ENCODE results near the gene DCAF15.
"Not testable (repeated sequence)": the region's sequence is repeated elsewhere in the genome, so short reads cannot be mapped to it uniquely, and the experiment has no call there.

The DCAF15 gene

GRCh38 chr19:13918726-13919411 lies 33.4 kb upstream of the DCAF15 start:
- no peaks in the 10 kb centered on the region for H3K4me1 ChIP-seq (ENCODE audit: control insufficient read depth, insufficient read depth, low read length)
- peaks cover 33% of the 10 kb centered on the region for H3K36me3 ChIP-seq (ENCODE audit: insufficient read depth, low read length)
- no peak overlapping the region for H3K9ac ChIP-seq (ENCODE audit: low read depth, low read length)
- no peaks in the 10 kb centered on the region for H3K9me3 ChIP-seq (replicated peaks; ENCODE audit: low read length)
- H3K4me3 ChIP-seq (ENCODE audit: low read length), result no peak overlapping the region
- no peaks in the 10 kb centered on the region for H3K27me3 ChIP-seq (ENCODE audit: control insufficient read depth, insufficient read depth, low read length)
- H3K4me2 ChIP-seq (ENCODE audit: low read length), result no peak overlapping the region

- Histone ChIP-seq H3K27me3 (ENCODE audit: control insufficient read depth, insufficient read depth, low read length) (no peaks in the 10 kb centered on the region), H3K9me3 (replicated peaks; ENCODE audit: low read length) (no peaks in the 10 kb centered on the region), H3K4me2 (ENCODE audit: low read length) (no peak overlapping the region), H3K9ac (ENCODE audit: low read depth, low read length) (no peak overlapping the region), H3K4me3 (ENCODE audit: low read length) (no peak overlapping the region), H3K4me1 (ENCODE audit: control insufficient read depth, insufficient read depth, low read length) (no peaks in the 10 kb centered on the region), H3K36me3 (ENCODE audit: insufficient read depth, low read length) (peaks cover 30% of the 10 kb centered on the region)
These were observed 31.8 kb upstream of the DCAF15 start for GRCh38 chr19:13920524-13920923.

- Histone ChIP-seq H3K4me2 (ENCODE audit: low read length) (no peak overlapping the region), H3K9ac (ENCODE audit: low read depth, low read length) (no peak overlapping the region), H3K9me3 (replicated peaks; ENCODE audit: low read length) (no peaks in the 10 kb centered on the region), H3K4me3 (ENCODE audit: low read length) (no peak overlapping the region), H3K36me3 (ENCODE audit: insufficient read depth, low read length) (peaks cover 30% of the 10 kb centered on the region), H3K27me3 (ENCODE audit: control insufficient read depth, insufficient read depth, low read length) (no peaks in the 10 kb centered on the region), H3K4me1 (ENCODE audit: control insufficient read depth, insufficient read depth, low read length) (no peaks in the 10 kb centered on the region)
These were observed 31.2 kb upstream of the DCAF15 start for GRCh38 chr19:13920940-13921747.

GRCh38 chr19:13922118-13922517 lies 30.2 kb upstream of the DCAF15 start:
- H3K4me3 ChIP-seq (ENCODE audit: low read length); H3K4me2 ChIP-seq (ENCODE audit: low read length); H3K4me1 ChIP-seq (ENCODE audit: control insufficient read depth, insufficient read depth, low read length); H3K27me3 ChIP-seq (ENCODE audit: control insufficient read depth, insufficient read depth, low read length); H3K9me3 ChIP-seq (replicated peaks; ENCODE audit: low read length); H3K9ac ChIP-seq (ENCODE audit: low read depth, low read length): not testable (repeated sequence)
- peaks cover 35% of the 10 kb centered on the region for H3K36me3 ChIP-seq (ENCODE audit: insufficient read depth, low read length)

- H3K9ac ChIP-seq (ENCODE audit: low read depth, low read length), result no peak overlapping the region
These were observed 28.9 kb upstream of the DCAF15 start for GRCh38 chr19:13923194-13923987.

GRCh38 chr19:13926010-13926409 lies 26.3 kb upstream of the DCAF15 start:
- Histone ChIP-seq H3K36me3 (ENCODE audit: insufficient read depth, low read length) (peaks cover 34% of the 10 kb centered on the region), H3K9me3 (replicated peaks; ENCODE audit: low read length) (no peaks in the 10 kb centered on the region), H3K9ac (ENCODE audit: low read depth, low read length) (no peak overlapping the region), H3K4me3 (ENCODE audit: low read length) (no peak overlapping the region), H3K4me1 (ENCODE audit: control insufficient read depth, insufficient read depth, low read length) (no peaks in the 10 kb centered on the region), H3K27me3 (ENCODE audit: control insufficient read depth, insufficient read depth, low read length) (no peaks in the 10 kb centered on the region), H3K4me2 (ENCODE audit: low read length) (no peak overlapping the region)

More at GRCh38 chr19:13923194-13923987, 28.9 kb upstream of the DCAF15 start:
- H3K27me3 ChIP-seq (ENCODE audit: control insufficient read depth, insufficient read depth, low read length), result no peaks in the 10 kb centered on the region
- H3K36me3 ChIP-seq (ENCODE audit: insufficient read depth, low read length), result peaks cover 42% of the 10 kb centered on the region
- H3K9me3 ChIP-seq (replicated peaks; ENCODE audit: low read length), result no peaks in the 10 kb centered on the region
- H3K4me1 ChIP-seq (ENCODE audit: control insufficient read depth, insufficient read depth, low read length), result no peaks in the 10 kb centered on the region
- H3K4me3 ChIP-seq (ENCODE audit: low read length), result no peak overlapping the region
- H3K4me2 ChIP-seq (ENCODE audit: low read length), result no peak overlapping the region

GRCh38 chr19:13926715-13927114 lies 25.6 kb upstream of the DCAF15 start:
- H3K4me3 ChIP-seq (ENCODE audit: low read length), result no peak overlapping the region
- no peaks in the 10 kb centered on the region for H3K4me1 ChIP-seq (ENCODE audit: control insufficient read depth, insufficient read depth, low read length)
- no peaks in the 10 kb centered on the region for H3K27me3 ChIP-seq (ENCODE audit: control insufficient read depth, insufficient read depth, low read length)
- H3K4me2 ChIP-seq (ENCODE audit: low read length), result no peak overlapping the region
- H3K9ac ChIP-seq (ENCODE audit: low read depth, low read length), result no peak overlapping the region
- no peaks in the 10 kb centered on the region for H3K9me3 ChIP-seq (replicated peaks; ENCODE audit: low read length)
- peaks cover 27% of the 10 kb centered on the region for H3K36me3 ChIP-seq (ENCODE audit: insufficient read depth, low read length)

- Histone ChIP-seq H3K4me3 (ENCODE audit: low read length) (no peak overlapping the region), H3K4me2 (ENCODE audit: low read length) (no peak overlapping the region), H3K9me3 (replicated peaks; ENCODE audit: low read length) (no peaks in the 10 kb centered on the region), H3K9ac (ENCODE audit: low read depth, low read length) (no peak overlapping the region), H3K4me1 (ENCODE audit: control insufficient read depth, insufficient read depth, low read length) (no peaks in the 10 kb centered on the region), H3K36me3 (ENCODE audit: insufficient read depth, low read length) (peaks cover 17% of the 10 kb centered on the region), H3K27me3 (ENCODE audit: control insufficient read depth, insufficient read depth, low read length) (peaks cover 4% of the 10 kb centered on the region)
These were observed 23.0 kb upstream of the DCAF15 start for GRCh38 chr19:13929340-13929739.

GRCh38 chr19:13929956-13930355 lies 22.4 kb upstream of the DCAF15 start:
- Histone ChIP-seq H3K9me3 (replicated peaks; ENCODE audit: low read length) (no peaks in the 10 kb centered on the region), H3K4me1 (ENCODE audit: control insufficient read depth, insufficient read depth, low read length) (no peaks in the 10 kb centered on the region), H3K36me3 (ENCODE audit: insufficient read depth, low read length) (peaks cover 17% of the 10 kb centered on the region), H3K27me3 (ENCODE audit: control insufficient read depth, insufficient read depth, low read length) (peaks cover 4% of the 10 kb centered on the region), H3K4me3 (ENCODE audit: low read length) (no peak overlapping the region), H3K4me2 (ENCODE audit: low read length) (no peak overlapping the region), H3K9ac (ENCODE audit: low read depth, low read length) (no peak overlapping the region)

- H3K9ac ChIP-seq (ENCODE audit: low read depth, low read length), result no peak overlapping the region
These were observed 21.9 kb upstream of the DCAF15 start for GRCh38 chr19:13930402-13930801.

GRCh38 chr19:13931391-13932148 lies 20.7 kb upstream of the DCAF15 start:
- H3K36me3 ChIP-seq (ENCODE audit: insufficient read depth, low read length), result peaks cover 17% of the 10 kb centered on the region
- H3K4me1 ChIP-seq (ENCODE audit: control insufficient read depth, insufficient read depth, low read length), result no peaks in the 10 kb centered on the region
- H3K4me2 ChIP-seq (ENCODE audit: low read length), result no peak overlapping the region
- H3K4me3 ChIP-seq (ENCODE audit: low read length), result no peak overlapping the region
- no peaks in the 10 kb centered on the region for H3K9me3 ChIP-seq (replicated peaks; ENCODE audit: low read length)
- H3K9ac ChIP-seq (ENCODE audit: low read depth, low read length), result no peak overlapping the region
- peaks cover 4% of the 10 kb centered on the region for H3K27me3 ChIP-seq (ENCODE audit: control insufficient read depth, insufficient read depth, low read length)

More at GRCh38 chr19:13930402-13930801, 21.9 kb upstream of the DCAF15 start:
- Histone ChIP-seq H3K36me3 (ENCODE audit: insufficient read depth, low read length) (peaks cover 17% of the 10 kb centered on the region), H3K4me1 (ENCODE audit: control insufficient read depth, insufficient read depth, low read length) (no peaks in the 10 kb centered on the region), H3K4me2 (ENCODE audit: low read length) (no peak overlapping the region), H3K27me3 (ENCODE audit: control insufficient read depth, insufficient read depth, low read length) (peaks cover 4% of the 10 kb centered on the region), H3K9me3 (replicated peaks; ENCODE audit: low read length) (no peaks in the 10 kb centered on the region), H3K4me3 (ENCODE audit: low read length) (no peak overlapping the region)

Measured in skeletal muscle satellite cell (primary cell).